HG02973 (cell line): Measurements from ENCODE around the gene ACP4.
"Not testable (repeated sequence)": the region's sequence is repeated elsewhere in the genome, so short reads cannot be mapped to it uniquely, and the experiment has no call there.

Experiments used
- ATAC-seq: cut with Tn5 transposase; IDR thresholded peaks from one replicate; pipeline ENCODE4 v1.9.1; 2021; ENCODE audit warnings: moderate library complexity; ENCODE audit not compliant: unreplicated experiment

ACP4 gene, protein sequence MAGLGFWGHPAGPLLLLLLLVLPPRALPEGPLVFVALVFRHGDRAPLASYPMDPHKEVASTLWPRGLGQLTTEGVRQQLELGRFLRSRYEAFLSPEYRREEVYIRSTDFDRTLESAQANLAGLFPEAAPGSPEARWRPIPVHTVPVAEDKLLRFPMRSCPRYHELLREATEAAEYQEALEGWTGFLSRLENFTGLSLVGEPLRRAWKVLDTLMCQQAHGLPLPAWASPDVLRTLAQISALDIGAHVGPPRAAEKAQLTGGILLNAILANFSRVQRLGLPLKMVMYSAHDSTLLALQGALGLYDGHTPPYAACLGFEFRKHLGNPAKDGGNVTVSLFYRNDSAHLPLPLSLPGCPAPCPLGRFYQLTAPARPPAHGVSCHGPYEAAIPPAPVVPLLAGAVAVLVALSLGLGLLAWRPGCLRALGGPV

DNA sequence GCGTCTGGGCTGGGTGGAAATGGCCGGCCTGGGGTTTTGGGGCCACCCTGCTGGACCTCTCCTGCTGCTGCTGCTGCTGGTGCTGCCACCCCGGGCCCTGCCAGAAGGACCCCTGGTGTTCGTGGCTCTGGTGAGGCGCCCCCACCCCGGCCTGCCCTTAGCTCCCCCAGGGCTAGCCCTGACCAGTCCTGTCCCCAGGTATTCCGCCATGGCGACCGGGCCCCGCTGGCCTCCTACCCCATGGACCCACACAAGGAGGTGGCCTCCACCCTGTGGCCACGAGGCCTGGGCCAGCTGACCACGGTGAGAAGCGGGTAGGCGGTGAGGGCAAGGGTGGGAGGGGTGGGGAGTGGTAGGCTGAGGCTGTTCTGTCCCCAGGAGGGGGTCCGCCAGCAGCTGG is at the start of gene ACP4:
Gene ACP4 (plus strand): TSS at position 20 of the 400 bp plus-strand sequence. CDS start 0 bp downstream, at position 20.
- ATAC-seq = no peak

DNA sequence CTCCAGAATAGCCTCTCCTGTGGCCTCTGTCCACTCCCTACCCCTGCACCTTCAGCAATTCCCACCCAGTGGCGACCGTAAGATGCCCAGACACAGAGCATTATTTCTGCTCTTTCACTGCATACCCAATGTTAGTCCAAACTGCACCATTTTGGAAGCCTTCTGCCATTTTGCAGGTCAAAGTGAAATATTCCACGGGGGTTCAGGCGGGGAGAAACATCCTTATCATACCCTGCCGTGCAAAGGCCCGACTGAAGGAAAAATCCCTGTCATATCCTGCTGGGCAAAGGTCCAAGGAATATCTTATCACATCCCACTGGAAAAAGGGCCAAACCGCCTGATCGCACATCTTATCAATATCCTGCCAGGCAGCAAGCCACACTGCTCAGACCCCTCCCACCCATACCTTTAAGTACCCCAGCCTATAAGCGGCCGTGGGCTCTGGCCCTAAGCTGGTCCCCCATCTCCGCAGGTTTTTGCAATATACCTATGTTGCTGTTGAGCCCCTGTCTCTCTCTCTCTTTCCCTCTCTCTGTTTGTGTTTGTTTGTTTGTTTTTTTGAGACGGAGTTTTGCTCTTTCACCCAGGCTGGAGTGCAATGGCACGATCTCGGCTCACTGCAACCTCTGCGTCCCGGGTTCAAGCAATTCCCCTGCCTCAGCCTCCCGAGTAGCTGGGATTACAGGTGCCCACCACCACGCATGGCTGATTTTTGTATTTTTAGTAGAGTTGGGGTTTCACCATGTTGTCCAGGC is 48.9 kb upstream of the ACP4 start:
- no peak for ATAC-seq

DNA sequence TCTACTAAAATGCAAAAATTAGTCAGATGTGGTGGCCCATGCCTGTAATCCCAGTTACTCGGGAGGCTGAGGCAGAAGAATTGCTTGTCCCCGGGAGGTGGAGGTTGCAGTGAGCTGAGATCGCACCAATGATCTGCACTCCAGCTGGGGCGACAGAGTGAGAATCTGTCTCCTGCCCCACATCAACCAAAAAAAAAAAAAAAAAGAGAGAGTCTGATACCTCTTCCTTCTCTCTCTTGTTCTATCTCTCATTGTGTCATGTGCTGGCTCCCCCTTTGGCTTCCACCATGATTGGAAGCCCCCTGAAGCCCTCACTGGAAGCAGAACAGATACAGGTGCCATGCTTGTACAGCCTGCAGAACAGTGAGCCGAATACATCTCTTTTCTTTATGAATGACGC is 46.7 kb upstream of the ACP4 start:
- no peak for ATAC-seq

DNA sequence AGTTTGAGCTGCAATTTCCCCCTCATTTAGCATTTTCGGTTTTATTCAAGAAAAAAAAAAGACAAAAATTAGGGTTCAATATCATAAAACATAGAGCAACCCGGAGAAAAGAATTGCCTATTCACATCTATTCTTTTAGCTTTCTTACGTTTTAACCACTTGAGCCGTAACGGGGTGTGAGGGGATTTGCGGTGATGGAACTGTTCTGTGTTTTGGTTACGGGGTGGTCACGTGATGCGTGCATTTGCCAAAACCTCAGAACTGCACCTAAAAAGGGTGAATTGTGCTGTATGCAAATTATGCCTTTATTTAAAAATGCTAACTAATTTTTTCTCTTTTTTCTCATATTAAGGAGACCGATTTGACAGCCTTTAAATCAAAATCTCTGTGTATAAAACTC is 45.0 kb upstream of the ACP4 start:
- no peak for ATAC-seq

DNA sequence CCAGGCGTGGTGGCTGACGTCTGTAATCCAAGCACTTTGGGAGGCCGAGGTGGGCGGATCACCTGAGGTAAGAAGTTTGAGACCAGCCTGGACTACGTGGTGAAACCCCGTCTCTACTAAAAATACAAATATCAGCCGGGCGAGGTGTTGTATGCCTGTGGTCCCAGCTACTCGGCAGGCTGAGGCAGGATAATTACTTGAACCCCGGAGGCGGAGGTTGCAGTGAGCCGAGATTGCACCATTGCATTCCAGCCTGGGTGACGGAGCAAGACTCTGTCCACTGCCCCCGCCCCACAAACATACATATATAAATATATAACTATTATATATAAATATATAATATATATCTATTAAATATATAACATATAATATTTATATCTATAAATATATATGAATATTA is 43.1 kb upstream of the ACP4 start:
- ATAC-seq = not testable (repeated sequence)

DNA sequence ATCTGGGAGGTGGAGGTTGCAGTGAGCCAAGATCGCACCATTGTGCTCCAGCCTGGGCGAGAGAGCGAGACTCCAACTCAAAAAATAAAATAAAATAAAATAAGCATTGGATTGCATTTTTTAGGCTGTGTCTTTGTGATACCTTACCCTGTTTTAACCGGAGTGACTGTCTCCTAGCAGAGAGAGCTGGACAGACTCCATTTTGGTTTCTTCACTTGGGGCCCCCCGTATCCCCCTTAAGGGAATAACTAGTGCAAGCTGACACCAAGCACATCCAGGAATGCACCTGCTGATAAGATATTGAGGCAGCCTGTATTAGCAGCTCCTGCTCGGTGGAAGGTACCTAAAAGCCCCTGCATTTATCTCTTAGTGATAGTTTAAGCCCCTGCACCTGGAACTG is 40.7 kb upstream of the ACP4 start:
- no peak for ATAC-seq

DNA sequence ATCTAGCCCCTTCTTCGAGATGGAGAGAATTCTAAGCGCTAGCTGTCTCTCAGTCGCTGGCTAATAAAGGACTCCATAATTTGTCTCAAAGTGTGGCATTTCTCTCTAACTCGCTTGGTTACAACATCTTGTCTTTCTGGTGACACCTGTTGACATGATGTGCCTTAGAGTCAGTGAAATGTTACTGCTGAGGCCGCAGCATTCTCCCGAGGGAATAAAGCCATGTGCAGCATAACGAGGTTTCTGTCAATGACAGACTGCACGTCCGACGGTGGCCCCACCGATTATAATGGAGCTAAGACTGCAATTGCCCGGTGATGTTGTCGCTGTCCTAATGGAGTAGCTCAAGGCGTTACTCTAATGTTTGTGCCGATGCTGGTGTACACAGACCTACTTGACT is 40.2 kb upstream of the ACP4 start:
- ATAC-seq = no peak

DNA sequence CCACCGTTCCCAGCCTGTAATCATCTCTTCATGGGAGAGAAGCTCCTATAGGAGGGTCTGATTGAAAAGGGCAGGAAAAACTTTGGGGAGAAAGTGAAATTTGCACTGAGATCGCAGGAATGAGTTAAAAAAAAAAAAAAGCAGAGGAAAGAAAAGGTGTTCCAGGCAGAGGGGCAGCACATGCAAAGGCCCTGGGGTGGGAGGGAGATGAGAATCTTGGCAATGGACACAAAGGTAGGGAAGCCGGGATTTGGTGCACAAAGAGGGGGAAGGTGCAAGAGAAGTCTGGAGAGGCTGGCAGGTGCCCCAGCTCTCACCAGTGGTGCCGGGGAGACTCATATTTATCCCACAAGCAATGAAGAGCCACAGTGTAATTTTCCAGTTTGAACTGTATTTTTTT is 36.3 kb upstream of the ACP4 start:
- ATAC-seq = no peak

DNA sequence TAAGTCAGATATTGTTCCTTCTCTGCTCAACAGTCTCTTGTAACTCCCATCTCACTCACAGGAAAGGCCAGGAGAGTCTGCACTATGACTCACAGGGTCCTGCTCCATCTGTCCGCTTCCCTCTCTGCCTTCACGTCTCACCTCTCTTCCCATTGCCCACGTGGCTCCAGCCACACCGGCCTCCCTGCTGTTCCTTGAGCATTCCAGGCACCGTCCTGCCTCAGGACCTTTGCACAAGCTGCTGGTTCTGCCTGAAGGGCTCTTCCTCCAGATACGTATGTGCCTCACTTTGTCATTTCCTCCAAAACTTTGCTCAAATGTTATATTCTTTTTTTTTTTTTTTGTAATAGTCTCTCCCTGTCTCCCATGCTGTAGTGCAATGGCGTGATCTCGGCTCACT is 34.0 kb upstream of the ACP4 start:
- not testable (repeated sequence) for ATAC-seq

DNA sequence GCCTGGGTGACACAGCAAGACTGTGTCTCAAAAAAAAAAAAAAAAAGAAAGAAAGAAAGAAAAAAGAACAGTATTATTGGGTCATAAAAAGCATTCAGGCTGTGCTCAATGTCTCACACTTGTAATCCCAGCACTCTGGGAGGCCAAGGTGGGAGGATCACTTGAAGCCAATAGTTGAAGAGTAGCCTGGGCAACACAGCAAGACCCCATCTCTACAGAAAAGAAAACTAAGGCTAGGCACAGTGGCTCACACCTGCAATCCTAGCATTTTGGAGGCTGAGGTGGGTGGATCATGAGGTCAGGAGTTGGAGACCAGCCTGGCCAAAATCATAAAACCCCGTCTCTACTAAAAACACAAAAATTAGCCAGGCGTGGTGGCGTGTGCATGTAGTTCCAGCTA is 32.6 kb upstream of the ACP4 start:
- not testable (repeated sequence) for ATAC-seq

DNA sequence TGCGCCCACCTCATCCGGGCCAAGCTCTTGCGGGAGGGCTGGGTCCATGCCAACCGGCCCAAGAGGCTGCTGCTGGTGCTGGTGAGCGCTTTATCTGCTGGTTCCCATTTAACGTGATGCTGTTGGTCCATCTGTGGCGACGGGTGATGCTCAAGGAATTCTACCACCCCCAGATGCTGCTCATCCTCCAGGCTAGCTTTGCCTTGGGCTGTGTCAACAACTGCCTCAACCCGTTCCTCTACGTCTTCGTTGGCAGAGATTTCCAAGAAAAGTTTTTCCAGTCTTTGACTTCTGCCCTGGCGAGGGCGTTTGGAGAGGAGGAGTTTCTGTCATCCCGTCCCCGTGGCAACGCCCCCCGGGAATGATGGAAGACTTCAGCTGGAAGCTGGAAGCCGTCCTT is 31.1 kb upstream of the ACP4 start:
- not testable (repeated sequence) for ATAC-seq

DNA sequence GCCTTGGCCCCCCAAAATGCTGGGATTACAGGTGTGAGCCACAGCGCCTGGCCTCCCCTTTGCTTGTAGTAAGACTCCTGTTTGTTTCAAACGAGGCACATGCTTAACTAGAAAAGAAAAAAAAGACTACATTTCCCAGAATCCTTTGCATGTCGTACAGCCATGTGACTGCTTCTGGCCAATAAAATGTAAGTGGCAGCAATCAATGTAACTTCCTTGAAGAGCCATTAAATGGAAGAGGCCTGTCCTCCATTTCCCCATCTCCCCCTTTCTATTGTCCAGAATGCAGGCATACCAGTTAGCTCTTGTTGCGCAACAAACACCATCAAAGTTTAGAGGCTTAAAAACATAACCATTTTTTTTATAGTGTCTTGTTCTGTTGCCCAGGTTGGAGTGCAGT is 30.3 kb upstream of the ACP4 start:
- ATAC-seq = no peak

DNA sequence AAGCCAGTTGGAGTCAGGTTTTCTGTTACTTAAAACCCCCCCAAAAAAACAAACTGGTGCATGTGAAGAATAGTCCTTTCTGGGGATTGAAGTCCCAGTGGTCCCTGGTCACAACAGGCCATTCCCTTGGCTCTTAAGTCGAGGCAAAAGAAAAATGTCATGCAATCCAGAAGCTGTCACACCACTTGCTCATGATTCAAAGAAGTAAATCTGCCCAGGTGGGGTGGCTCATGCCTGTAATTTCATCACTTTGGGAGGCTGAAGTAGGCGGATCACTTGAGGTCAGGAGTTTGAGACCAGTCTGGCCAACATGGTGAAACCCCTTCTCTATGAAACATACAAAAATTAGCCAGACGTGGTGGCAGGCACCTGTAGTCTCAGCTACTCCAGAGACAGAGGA is 28.7 kb upstream of the ACP4 start:
- not testable (repeated sequence) for ATAC-seq

DNA sequence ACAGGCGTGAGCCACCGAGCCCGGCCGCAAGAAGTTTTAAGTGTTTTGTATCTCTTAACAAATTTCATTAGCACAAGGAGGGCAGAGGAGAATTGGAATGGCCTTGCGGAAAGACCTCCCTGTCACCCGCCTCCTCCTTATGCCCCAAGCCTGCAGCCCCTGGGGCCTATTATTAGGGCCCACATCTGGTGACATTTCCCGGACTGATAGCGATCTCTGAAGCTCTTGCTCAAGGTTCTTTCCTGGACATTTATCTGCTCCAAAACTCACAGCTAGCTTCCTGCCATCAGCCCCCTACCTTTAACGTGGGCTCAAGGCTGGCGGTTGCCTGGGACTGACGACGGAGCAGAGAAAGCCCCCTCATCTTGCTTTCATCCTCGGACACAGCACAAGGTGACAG is 26.7 kb upstream of the ACP4 start:
- not testable (repeated sequence) for ATAC-seq

DNA sequence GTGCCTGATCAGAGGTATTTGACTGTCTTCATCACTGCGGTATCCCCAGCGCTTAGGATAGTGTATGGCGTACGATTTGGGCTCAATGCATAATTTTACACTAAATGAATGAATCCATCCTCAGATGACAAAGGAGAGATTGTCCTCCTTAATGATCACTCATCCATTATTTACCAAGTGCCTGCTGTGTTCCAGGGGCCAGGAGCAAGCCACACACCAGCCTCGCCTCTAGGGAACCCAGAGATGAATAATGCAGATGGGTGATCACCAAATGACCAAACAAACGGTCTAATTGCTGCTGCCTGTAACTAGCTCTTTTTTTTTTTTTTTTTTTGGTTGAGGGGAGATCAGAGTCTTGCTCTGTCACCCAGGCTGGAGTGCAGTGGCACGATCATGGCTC is 25.8 kb upstream of the ACP4 start:
- no peak for ATAC-seq

DNA sequence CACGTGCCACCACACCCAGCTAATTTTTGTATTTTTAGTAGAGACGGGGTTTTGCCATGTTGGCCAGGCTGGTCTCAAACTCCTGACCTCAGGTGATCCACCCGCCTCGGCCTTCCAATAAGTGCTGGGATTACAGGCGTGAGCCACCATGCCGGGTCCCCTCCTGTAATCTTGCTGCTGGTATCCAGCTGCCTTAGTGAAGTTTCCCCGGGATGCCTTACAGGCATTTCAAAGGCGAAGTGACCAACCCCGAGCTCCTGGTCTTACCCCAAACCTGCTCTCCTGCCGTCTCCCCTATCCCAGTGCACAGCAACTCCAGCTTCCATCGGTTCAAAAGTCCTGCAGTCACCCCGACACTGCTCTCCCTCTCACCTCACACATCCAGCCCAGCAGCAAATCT is 23.5 kb upstream of the ACP4 start:
- not testable (repeated sequence) for ATAC-seq

DNA sequence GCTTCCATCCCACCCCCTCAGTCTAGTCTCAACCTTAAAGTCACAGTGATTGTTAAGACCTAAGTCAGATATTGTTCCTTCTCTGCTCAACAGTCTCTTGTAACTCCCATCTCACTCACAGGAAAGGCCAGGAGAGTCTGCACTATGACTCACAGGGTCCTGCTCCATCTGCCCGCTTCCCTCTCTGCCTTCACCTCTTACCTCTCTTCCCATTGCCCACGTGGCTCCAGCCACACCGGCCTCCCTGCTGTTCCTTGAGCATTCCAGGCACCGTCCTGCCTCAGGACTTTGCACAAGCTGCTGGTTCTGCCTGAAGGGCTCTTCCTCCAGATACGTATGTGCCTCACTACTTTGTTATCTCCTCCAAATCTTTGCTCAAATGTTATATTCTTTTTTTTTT is 23.0 kb upstream of the ACP4 start:
- not testable (repeated sequence) for ATAC-seq

DNA sequence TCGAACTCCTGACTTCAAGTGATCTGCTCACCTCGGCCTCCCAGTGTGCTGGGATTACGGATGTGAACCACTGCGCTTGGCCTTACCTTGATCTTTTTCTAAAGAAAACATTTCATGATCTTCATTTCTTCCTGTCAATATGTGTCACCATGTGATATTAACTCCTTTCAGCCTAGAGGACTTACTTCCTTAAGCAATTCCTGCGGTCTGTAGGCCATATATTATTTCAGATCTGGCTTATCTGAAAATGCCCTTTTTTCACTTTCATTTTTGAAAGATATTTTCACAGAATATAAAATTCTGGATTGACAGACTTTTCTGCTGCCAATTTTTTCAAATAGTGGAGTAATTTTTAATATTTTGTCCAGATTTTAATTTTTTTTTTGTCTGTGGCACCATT is 21.9 kb upstream of the ACP4 start:
- no peak for ATAC-seq

DNA sequence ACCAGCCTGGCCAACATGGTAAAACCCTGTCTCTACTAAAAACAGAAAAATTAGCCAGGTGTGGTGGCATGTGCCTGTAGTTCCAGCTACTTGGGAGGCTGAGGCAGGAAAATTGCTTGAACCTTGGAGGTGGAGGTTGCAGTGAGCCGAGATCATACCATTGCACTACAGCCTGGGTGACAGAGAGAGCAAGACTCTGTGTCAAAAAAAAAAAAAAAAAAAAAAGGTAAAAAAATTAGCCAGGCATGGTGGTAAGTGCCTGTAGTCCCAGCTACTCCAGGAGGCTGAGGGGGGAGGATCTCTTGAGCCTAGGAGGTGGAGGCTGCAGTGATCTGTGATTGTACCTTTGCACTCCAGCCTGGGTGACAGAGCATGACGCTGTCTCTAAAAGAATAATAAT is 20.1 kb upstream of the ACP4 start, which contains the start of gene GPR32:
Gene GPR32 (plus strand): TSS at position 301 of the 400 bp plus-strand sequence. CDS start 137 bp downstream, outside the sequence.
- ATAC-seq = not testable (repeated sequence)

DNA sequence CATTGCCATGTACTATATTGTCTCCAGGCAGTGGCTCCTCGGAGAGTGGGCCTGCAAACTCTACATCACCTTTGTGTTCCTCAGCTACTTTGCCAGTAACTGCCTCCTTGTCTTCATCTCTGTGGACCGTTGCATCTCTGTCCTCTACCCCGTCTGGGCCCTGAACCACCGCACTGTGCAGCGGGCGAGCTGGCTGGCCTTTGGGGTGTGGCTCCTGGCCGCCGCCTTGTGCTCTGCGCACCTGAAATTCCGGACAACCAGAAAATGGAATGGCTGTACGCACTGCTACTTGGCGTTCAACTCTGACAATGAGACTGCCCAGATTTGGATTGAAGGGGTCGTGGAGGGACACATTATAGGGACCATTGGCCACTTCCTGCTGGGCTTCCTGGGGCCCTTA is 19.3 kb upstream of the ACP4 start:
- ATAC-seq = no peak

DNA sequence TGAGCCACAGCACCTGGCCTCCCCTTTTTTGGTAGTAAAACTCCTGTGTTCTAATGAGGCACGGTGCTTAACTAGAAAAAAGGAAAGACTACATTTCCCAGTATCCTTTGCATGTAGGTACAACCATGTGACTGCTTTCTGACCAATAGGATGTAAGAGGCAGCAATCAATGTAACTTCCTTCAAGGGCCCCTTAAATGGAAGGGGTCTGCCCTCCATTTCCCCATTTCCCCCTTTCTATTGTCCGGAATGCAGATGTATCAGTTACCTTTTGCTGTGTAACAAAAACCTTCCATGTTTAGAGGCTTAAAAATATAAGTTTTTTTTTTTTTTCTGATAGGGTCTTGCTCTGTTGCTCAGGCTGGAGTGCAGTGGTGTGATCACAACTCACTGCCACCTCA is 17.7 kb upstream of the ACP4 start:
- no peak for ATAC-seq

DNA sequence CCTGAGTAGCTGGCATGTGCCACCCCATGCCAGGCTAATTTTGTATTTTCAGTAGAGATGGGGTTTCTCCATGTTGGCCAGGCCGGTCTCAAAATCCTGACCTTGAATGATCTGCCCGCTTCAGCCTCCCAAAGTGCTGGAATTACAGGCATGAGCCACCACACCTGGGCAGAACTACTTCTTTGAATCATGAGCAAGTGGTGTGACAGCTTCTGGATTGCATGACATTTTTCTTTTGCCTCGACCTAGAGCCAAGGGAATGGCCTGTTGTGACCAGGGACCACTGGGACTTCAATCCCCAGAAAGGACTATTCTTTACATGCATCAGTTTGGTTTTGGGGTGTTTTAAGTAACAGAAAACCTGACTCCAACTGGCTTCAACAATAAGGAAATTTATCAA is 17.3 kb upstream of the ACP4 start:
- ATAC-seq = not testable (repeated sequence)
